GM23338 (cell line): ENCODE measurements around the gene NDUFA9. TPM values are rescaled to one million over a fixed set of nuclear protein-coding genes. Genes with fewer than 3 reads are reported as not detected.
A peak's percentile ranks its signal among the peaks of the same experiment; 100 is the strongest.

Source experiments
- ATAC-seq: fragments of 200-7000 bp; cut with Tn5 transposase; 3 replicates; pipeline ENCODE4 v1.9.1; 2020
- DNase-seq: peaks from one replicate; pipeline ENCODE4 v3.0.0-alpha.2; 2015; ENCODE audit warnings: low spot score
- H2AFZ ChIP-seq: fragments of 200-600 bp; sonication (generic); 2 replicates; pipeline ENCODE4 v1.8.0; 2016; ENCODE audit warnings: antibody characterized with exemption, mild to moderate bottlenecking, moderate library complexity
- H3F3A ChIP-seq: fragments of 200-600 bp; sonication (generic); replicated peaks from 2 replicates; pipeline ENCODE4 v1.8.0; 2017; ENCODE audit warnings: antibody characterized with exemption, mixed run types, low read depth
- H3K27ac ChIP-seq: fragments of 200-600 bp; sonication (generic); 2 replicates; pipeline ENCODE4 v1.6.1; 2016; ENCODE audit warnings: low read depth
- H3K27me3 ChIP-seq: fragments of 200-600 bp; sonication (generic); 2 replicates; pipeline ENCODE4 v1.8.0; 2016; ENCODE audit warnings: mild to moderate bottlenecking, mixed run types, moderate library complexity; ENCODE audit not compliant: insufficient read depth
- H3K36me3 ChIP-seq: fragments of 200-600 bp; sonication (generic); 2 replicates; pipeline ENCODE4 v1.8.0; 2016; ENCODE audit warnings: mild to moderate bottlenecking; ENCODE audit not compliant: insufficient read depth
- H3K4me1 ChIP-seq: fragments of 200-600 bp; sonication (generic); 2 replicates; pipeline ENCODE4 v1.8.0; 2016; ENCODE audit warnings: mild to moderate bottlenecking, moderate library complexity; ENCODE audit not compliant: insufficient read depth
- H3K4me2 ChIP-seq: fragments of 200-600 bp; sonication (generic); 2 replicates; pipeline ENCODE4 v1.7.1; 2017; ENCODE audit warnings: mixed run types
- H3K4me3 ChIP-seq: fragments of 200-600 bp; sonication (generic); 2 replicates; pipeline ENCODE4 v1.6.1; 2016; ENCODE audit warnings: mixed run types
- H3K79me2 ChIP-seq: fragments of 200-600 bp; sonication (generic); replicated peaks from 2 replicates; pipeline ENCODE4 v1.8.0; 2017; ENCODE audit warnings: mild to moderate bottlenecking; ENCODE audit not compliant: insufficient read depth
- H3K9me2 ChIP-seq: fragments of 200-600 bp; sonication (generic); 2 replicates; pipeline ENCODE4 v1.8.0; 2017; ENCODE audit not compliant: insufficient read depth
- H4K20me1 ChIP-seq: fragments of 200-600 bp; sonication (generic); replicated peaks from 2 replicates; pipeline ENCODE4 v1.8.0; 2017; ENCODE audit warnings: mild to moderate bottlenecking; ENCODE audit not compliant: insufficient read depth
- H3K27ac Mint-ChIP-seq: 2 replicates; pipeline ENCODE4 v1.8.0; 2020; ENCODE audit warnings: inconsistent platforms, mild to moderate bottlenecking, moderate library complexity, mixed read lengths
- H3K27me3 Mint-ChIP-seq: 3 replicates; pipeline ENCODE4 v1.8.0; 2022; ENCODE audit warnings: low read depth, mild to moderate bottlenecking, moderate library complexity, mixed read lengths, inconsistent platforms; ENCODE audit not compliant: insufficient read depth, poor library complexity
- H3K36me3 Mint-ChIP-seq: 3 replicates; pipeline ENCODE4 v1.8.0; 2021; ENCODE audit warnings: low read depth, mild to moderate bottlenecking, inconsistent platforms, moderate library complexity, mixed read lengths
- H3K4me1 Mint-ChIP-seq: 3 replicates; pipeline ENCODE4 v1.8.0; 2020; ENCODE audit warnings: mild to moderate bottlenecking, inconsistent platforms, mixed read lengths
- H3K4me3 Mint-ChIP-seq: 3 replicates; pipeline ENCODE4 v1.8.0; 2021; ENCODE audit warnings: moderate library complexity, mild to moderate bottlenecking, inconsistent platforms, mixed read lengths
- H3K9me3 Mint-ChIP-seq: 3 replicates; pipeline ENCODE4 v1.8.0; 2020; ENCODE audit warnings: moderate library complexity, mild to moderate bottlenecking, inconsistent platforms, mixed read lengths
- EZH2 ChIP-seq: fragments of 200-600 bp; sonication (generic); IDR thresholded peaks from one replicate; pipeline ENCODE4 v1.8.0; 2017; ENCODE audit warnings: antibody characterized with exemption, mild to moderate bottlenecking, low read depth; ENCODE audit not compliant: unreplicated experiment
- JUNB ChIP-seq: IDR thresholded peaks from one replicate; pipeline ENCODE4 v1.6.1; 2016; ENCODE audit warnings: antibody characterized with exemption; ENCODE audit not compliant: unreplicated experiment
- STAT1 ChIP-seq: IDR thresholded peaks from one replicate; pipeline ENCODE4 v1.6.1; 2016; ENCODE audit warnings: antibody characterized with exemption; ENCODE audit not compliant: unreplicated experiment
- polyA plus RNA-seq: library from polyadenylated mRNA; unstranded; fragments of >200 nt; fragmentation: Nextera tagmentation; extraction: Ambion mirVana; gene quantifications from 2 replicates; pipeline ENCODE4 v1.2.1, GENCODE V29; 2016
- total RNA-seq: library from RNA; depleted of rRNA; stranded (reverse); fragments of >200 nt; shearing (Covaris generic); gene quantifications from 2 replicates; pipeline ENCODE4 v1.2.3, GENCODE V29; 2014
- TF ChIP-seq, protein P1 (sequence below): fragments of 250-450 bp; sonication (Bioruptor Pico); IDR thresholded peaks from 2 replicates; pipeline ENCODE4 v1.5.0; 2020; ENCODE audit warnings: mild to moderate bottlenecking, moderate library complexity
- TF ChIP-seq, protein P2 (sequence below): IDR thresholded peaks from 2 replicates; pipeline ENCODE4 v1.6.1; 2016; ENCODE audit warnings: antibody characterized with exemption
- TF ChIP-seq, protein P3 (sequence below): IDR thresholded peaks from one replicate; pipeline ENCODE4 v1.6.1; 2018; ENCODE audit warnings: antibody characterized with exemption; ENCODE audit not compliant: unreplicated experiment
- TF ChIP-seq, protein P4 (sequence below), 2 experiments: fragments of 200-600 bp in 1 of 2; sonication (generic) in 1 of 2; conservative IDR thresholded peaks; 2 replicates each; pipeline versions ENCODE4 v1.5.1 to v1.6.1; 2016 to 2017; ENCODE audit warnings: antibody characterized with exemption in 2 of 2, low read depth in 2 of 2, mild to moderate bottlenecking in 2 of 2, moderate library complexity in 1 of 2

The NDUFA9 gene
- total and polyA plus RNA-seq, 2 experiments from 2014 or later, result 35.4 to 79.8 TPM

DNA sequence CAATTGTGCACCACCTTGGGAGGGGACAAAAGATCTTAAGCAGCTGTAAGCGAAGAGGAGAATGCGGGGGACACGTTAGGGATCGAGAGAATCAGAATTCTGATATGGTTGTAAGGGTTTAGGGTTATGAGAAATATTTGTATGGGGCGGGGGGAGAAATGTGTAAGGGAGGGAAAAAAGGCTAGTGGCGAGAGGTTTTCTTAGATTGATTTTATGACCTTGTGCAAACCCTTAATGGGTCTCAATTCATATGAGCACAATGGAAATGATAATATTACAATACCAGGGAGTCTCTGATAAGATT, 396 bp downstream of the NDUFA9 start (continued):
- TF ChIP-seq, protein P1, sequence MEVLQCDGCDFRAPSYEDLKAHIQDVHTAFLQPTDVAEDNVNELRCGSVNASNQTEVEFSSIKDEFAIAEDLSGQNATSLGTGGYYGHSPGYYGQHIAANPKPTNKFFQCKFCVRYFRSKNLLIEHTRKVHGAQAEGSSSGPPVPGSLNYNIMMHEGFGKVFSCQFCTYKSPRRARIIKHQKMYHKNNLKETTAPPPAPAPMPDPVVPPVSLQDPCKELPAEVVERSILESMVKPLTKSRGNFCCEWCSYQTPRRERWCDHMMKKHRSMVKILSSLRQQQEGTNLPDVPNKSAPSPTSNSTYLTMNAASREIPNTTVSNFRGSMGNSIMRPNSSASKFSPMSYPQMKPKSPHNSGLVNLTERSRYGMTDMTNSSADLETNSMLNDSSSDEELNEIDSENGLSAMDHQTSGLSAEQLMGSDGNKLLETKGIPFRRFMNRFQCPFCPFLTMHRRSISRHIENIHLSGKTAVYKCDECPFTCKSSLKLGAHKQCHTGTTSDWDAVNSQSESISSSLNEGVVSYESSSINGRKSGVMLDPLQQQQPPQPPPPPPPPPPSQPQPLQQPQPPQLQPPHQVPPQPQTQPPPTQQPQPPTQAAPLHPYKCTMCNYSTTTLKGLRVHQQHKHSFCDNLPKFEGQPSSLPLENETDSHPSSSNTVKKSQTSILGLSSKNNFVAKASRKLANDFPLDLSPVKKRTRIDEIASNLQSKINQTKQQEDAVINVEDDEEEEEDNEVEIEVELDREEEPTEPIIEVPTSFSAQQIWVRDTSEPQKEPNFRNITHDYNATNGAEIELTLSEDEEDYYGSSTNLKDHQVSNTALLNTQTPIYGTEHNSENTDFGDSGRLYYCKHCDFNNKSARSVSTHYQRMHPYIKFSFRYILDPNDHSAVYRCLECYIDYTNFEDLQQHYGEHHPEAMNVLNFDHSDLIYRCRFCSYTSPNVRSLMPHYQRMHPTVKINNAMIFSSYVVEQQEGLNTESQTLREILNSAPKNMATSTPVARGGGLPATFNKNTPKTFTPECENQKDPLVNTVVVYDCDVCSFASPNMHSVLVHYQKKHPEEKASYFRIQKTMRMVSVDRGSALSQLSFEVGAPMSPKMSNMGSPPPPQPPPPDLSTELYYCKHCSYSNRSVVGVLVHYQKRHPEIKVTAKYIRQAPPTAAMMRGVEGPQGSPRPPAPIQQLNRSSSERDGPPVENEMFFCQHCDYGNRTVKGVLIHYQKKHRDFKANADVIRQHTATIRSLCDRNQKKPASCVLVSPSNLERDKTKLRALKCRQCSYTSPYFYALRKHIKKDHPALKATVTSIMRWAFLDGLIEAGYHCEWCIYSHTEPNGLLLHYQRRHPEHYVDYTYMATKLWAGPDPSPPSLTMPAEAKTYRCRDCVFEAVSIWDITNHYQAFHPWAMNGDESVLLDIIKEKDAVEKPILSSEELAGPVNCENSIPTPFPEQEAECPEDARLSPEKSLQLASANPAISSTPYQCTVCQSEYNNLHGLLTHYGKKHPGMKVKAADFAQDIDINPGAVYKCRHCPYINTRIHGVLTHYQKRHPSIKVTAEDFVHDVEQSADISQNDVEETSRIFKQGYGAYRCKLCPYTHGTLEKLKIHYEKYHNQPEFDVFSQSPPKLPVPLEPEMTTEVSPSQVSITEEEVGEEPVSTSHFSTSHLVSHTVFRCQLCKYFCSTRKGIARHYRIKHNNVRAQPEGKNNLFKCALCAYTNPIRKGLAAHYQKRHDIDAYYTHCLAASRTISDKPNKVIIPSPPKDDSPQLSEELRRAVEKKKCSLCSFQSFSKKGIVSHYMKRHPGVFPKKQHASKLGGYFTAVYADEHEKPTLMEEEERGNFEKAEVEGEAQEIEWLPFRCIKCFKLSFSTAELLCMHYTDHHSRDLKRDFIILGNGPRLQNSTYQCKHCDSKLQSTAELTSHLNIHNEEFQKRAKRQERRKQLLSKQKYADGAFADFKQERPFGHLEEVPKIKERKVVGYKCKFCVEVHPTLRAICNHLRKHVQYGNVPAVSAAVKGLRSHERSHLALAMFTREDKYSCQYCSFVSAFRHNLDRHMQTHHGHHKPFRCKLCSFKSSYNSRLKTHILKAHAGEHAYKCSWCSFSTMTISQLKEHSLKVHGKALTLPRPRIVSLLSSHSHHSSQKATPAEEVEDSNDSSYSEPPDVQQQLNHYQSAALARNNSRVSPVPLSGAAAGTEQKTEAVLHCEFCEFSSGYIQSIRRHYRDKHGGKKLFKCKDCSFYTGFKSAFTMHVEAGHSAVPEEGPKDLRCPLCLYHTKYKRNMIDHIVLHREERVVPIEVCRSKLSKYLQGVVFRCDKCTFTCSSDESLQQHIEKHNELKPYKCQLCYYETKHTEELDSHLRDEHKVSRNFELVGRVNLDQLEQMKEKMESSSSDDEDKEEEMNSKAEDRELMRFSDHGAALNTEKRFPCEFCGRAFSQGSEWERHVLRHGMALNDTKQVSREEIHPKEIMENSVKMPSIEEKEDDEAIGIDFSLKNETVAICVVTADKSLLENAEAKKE, result no peak
- TF ChIP-seq EZH2 (no peak), JUNB (no peak)
- TF ChIP-seq, protein P2, sequence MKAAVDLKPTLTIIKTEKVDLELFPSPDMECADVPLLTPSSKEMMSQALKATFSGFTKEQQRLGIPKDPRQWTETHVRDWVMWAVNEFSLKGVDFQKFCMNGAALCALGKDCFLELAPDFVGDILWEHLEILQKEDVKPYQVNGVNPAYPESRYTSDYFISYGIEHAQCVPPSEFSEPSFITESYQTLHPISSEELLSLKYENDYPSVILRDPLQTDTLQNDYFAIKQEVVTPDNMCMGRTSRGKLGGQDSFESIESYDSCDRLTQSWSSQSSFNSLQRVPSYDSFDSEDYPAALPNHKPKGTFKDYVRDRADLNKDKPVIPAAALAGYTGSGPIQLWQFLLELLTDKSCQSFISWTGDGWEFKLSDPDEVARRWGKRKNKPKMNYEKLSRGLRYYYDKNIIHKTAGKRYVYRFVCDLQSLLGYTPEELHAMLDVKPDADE, result no peak

DNA sequence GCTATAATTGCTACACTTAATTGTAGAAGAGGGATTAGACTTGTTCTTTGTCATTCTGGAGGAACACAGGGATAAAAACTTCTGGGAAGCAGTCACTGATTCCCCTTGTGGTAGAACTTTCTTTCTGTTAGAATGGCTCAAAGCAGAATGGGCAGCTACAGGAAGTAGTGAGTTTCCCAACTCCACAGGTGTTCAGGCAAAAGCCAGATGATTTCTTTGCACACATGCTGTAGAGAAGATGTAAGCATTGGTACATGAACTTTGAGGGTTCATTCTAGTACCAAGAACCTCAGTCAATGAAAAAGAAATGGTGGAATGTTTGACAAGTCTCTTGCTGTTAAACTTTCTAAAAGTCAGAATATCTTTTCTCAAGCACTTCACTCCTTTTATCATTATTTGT, 4.3 kb downstream of the NDUFA9 start:
- no peak overlapping the region for H3K4me3 ChIP-seq
- peaks cover 10% of the 10 kb centered on the region; the same call in 1 of the 2 replicates for H3K4me1 ChIP-seq
- H3K27me3 ChIP-seq, result no peaks in the 10 kb centered on the region
- no peak overlapping the region for H3K27ac ChIP-seq
- H2AFZ ChIP-seq, result no peak overlapping the region
- Mint-ChIP-seq H3K36me3 (peaks cover 16% of the 10 kb centered on the region), H3K9me3 (no peaks in the 10 kb centered on the region), H3K4me1 (peaks cover 3% of the 10 kb centered on the region; the same call in 2 of the 3 replicates), H3K27ac (no peak overlapping the region; the same call in 1 of the 2 replicates), H3K4me3 (no peak overlapping the region), H3K27me3 (peaks cover 6% of the 10 kb centered on the region)
- H3K79me2 ChIP-seq, result peaks cover 56% of the 10 kb centered on the region
- TF ChIP-seq, protein P3, sequence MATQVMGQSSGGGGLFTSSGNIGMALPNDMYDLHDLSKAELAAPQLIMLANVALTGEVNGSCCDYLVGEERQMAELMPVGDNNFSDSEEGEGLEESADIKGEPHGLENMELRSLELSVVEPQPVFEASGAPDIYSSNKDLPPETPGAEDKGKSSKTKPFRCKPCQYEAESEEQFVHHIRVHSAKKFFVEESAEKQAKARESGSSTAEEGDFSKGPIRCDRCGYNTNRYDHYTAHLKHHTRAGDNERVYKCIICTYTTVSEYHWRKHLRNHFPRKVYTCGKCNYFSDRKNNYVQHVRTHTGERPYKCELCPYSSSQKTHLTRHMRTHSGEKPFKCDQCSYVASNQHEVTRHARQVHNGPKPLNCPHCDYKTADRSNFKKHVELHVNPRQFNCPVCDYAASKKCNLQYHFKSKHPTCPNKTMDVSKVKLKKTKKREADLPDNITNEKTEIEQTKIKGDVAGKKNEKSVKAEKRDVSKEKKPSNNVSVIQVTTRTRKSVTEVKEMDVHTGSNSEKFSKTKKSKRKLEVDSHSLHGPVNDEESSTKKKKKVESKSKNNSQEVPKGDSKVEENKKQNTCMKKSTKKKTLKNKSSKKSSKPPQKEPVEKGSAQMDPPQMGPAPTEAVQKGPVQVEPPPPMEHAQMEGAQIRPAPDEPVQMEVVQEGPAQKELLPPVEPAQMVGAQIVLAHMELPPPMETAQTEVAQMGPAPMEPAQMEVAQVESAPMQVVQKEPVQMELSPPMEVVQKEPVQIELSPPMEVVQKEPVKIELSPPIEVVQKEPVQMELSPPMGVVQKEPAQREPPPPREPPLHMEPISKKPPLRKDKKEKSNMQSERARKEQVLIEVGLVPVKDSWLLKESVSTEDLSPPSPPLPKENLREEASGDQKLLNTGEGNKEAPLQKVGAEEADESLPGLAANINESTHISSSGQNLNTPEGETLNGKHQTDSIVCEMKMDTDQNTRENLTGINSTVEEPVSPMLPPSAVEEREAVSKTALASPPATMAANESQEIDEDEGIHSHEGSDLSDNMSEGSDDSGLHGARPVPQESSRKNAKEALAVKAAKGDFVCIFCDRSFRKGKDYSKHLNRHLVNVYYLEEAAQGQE, result no peak
- TF ChIP-seq STAT1, result no peak
- no peak for TF ChIP-seq EZH2
- TF ChIP-seq, protein P4, sequence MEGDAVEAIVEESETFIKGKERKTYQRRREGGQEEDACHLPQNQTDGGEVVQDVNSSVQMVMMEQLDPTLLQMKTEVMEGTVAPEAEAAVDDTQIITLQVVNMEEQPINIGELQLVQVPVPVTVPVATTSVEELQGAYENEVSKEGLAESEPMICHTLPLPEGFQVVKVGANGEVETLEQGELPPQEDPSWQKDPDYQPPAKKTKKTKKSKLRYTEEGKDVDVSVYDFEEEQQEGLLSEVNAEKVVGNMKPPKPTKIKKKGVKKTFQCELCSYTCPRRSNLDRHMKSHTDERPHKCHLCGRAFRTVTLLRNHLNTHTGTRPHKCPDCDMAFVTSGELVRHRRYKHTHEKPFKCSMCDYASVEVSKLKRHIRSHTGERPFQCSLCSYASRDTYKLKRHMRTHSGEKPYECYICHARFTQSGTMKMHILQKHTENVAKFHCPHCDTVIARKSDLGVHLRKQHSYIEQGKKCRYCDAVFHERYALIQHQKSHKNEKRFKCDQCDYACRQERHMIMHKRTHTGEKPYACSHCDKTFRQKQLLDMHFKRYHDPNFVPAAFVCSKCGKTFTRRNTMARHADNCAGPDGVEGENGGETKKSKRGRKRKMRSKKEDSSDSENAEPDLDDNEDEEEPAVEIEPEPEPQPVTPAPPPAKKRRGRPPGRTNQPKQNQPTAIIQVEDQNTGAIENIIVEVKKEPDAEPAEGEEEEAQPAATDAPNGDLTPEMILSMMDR (conservative IDR thresholded peaks at IDR 0.05; ENCODE audit: low read depth in 2 of 2), result peak in 1 of 2 experiments; percentile 28; a peak in 1 of 4 replicates
- ATAC-seq (no peak), DNase-seq (peak; percentile 27)
- H3K9me2 ChIP-seq, result no peaks in the 10 kb centered on the region
- no peak overlapping the region for H3K4me2 ChIP-seq
- H4K20me1 ChIP-seq, result no peaks in the 10 kb centered on the region; the same call in none of the 2 replicates
- no peaks in the 10 kb centered on the region for H3F3A ChIP-seq
- H3K36me3 ChIP-seq, result peaks cover 9% of the 10 kb centered on the region; the same call in 1 of the 2 replicates
